Activated B cell treated with CpG ODN at 0.5 μM for 24 hours (primary cell): ENCODE results near the gene KRT76. TPM values are rescaled to one million over a fixed set of nuclear protein-coding genes. Genes with fewer than 3 reads are reported as not detected.

Experiments used
- ATAC-seq: fragments of 200-7000 bp; cut with Tn5 transposase; one replicate; pipeline ENCODE4 v1.10.0; 2021; ENCODE audit warnings: low read depth, mild to moderate bottlenecking, moderate library complexity
- CTCF ChIA-PET: fragments of 350-600 bp; sonication (Branson Sonifier 250); formaldehyde crosslinking; loops from one replicate; lab custom pipeline; 2021; ENCODE audit warnings: antibody characterized with exemption; lab: Charles Lee
- POLR2A ChIA-PET: fragments of 350-600 bp; sonication (Branson Sonifier 250); formaldehyde crosslinking; loops from one replicate; lab custom pipeline; 2021; ENCODE audit warnings: antibody characterized with exemption; lab: Charles Lee
- DNase-seq: peaks from one replicate; pipeline ENCODE4 v3.0.0; 2022
- H3K27ac Mint-ChIP-seq: one replicate; pipeline ENCODE4 v1.8.0; 2020; ENCODE audit warnings: mixed read lengths
- H3K27me3 Mint-ChIP-seq: one replicate; pipeline ENCODE4 v1.8.0; 2021; ENCODE audit warnings: mixed read lengths
- H3K36me3 Mint-ChIP-seq: one replicate; pipeline ENCODE4 v1.8.0; 2021; ENCODE audit warnings: low read depth, mixed read lengths
- H3K4me1 Mint-ChIP-seq: one replicate; pipeline ENCODE4 v1.8.0; 2021; ENCODE audit warnings: mixed read lengths
- H3K4me3 Mint-ChIP-seq: one replicate; pipeline ENCODE4 v1.8.0; 2020; ENCODE audit warnings: mild to moderate bottlenecking, mixed read lengths
- H3K9me3 Mint-ChIP-seq: one replicate; pipeline ENCODE4 v1.8.0; 2020; ENCODE audit warnings: mixed read lengths
- CTCF ChIP-seq: fragments of 200-600 bp; IDR thresholded peaks from one replicate; pipeline ENCODE4 v1.8.0; 2022; ENCODE audit warnings: antibody characterized with exemption, mild to moderate bottlenecking
- intact Hi-C: fragments of 100-400 bp; cut with micrococcal nuclease; formaldehyde crosslinking; loops from one replicate; pipeline ENCODE4 v1.15.1; 2024
- total RNA-seq: library from RNA; stranded (reverse); gene quantifications from 2 replicates; pipeline ENCODE4 v1.2.3, GENCODE V29; 2022

KRT76 gene
- total RNA-seq, 1 donor from 2014 or later, result not detected

GRCh38 chr12:52745554-52745953 is 31.6 kb downstream of the KRT76 start:
- ChIA-PET CTCF (no interaction called here), POLR2A (no interaction called here)
- Mint-ChIP-seq H3K27ac (no peak overlapping the region), H3K27me3 (peaks cover 12% of the 10 kb centered on the region), H3K4me1 (no peaks in the 10 kb centered on the region), H3K36me3 (no peaks in the 10 kb centered on the region), H3K4me3 (no peak overlapping the region), H3K9me3 (no peaks in the 10 kb centered on the region)
- TF ChIP-seq CTCF, result no peak
- intact Hi-C loops, result no loop called here
- no peak for DNase-seq
- ATAC-seq, result no peak

GRCh38 chr12:52744493-52745156 is 32.5 kb downstream of the KRT76 start:
- Mint-ChIP-seq H3K27me3 (peaks cover 16% of the 10 kb centered on the region), H3K27ac (no peak overlapping the region), H3K4me3 (no peak overlapping the region), H3K9me3 (no peaks in the 10 kb centered on the region), H3K4me1 (no peaks in the 10 kb centered on the region), H3K36me3 (no peaks in the 10 kb centered on the region)
- TF ChIP-seq CTCF, result no peak
- ChIA-PET POLR2A (no interaction called here), CTCF (no interaction called here)
- DNase-seq (no peak), ATAC-seq (no peak)
- intact Hi-C loops, result no loop called here

- POLR2A ChIA-PET, result no interaction called here
- no peak for DNase-seq
- H3K4me3 Mint-ChIP-seq, result no peak overlapping the region
- no peaks in the 10 kb centered on the region for H3K9me3 Mint-ChIP-seq
- peaks cover 20% of the 10 kb centered on the region for H3K27me3 Mint-ChIP-seq
- H3K36me3 Mint-ChIP-seq, result no peaks in the 10 kb centered on the region
- ATAC-seq, result no peak
- CTCF ChIA-PET, result no interaction called here
- intact Hi-C loops, result no loop called here
- no peaks in the 10 kb centered on the region for H3K4me1 Mint-ChIP-seq
- no peak for TF ChIP-seq CTCF
- H3K27ac Mint-ChIP-seq, result no peak overlapping the region
These were observed 34.2 kb downstream of the KRT76 start for GRCh38 chr12:52742822-52743457.

GRCh38 chr12:52742196-52742580 is 35.0 kb downstream of the KRT76 start:
- Mint-ChIP-seq H3K27me3 (peaks cover 18% of the 10 kb centered on the region), H3K36me3 (no peaks in the 10 kb centered on the region), H3K4me3 (no peak overlapping the region), H3K4me1 (no peaks in the 10 kb centered on the region), H3K27ac (no peak overlapping the region), H3K9me3 (no peaks in the 10 kb centered on the region)
- ChIA-PET CTCF (no interaction called here), POLR2A (no interaction called here)
- no peak for TF ChIP-seq CTCF
- ATAC-seq, result no peak
- intact Hi-C loops, result no loop called here
- DNase-seq, result no peak

- ChIA-PET POLR2A (no interaction called here), CTCF (no interaction called here)
- Mint-ChIP-seq H3K36me3 (no peaks in the 10 kb centered on the region), H3K27ac (no peak overlapping the region), H3K27me3 (peaks cover 18% of the 10 kb centered on the region), H3K4me1 (no peaks in the 10 kb centered on the region), H3K4me3 (no peak overlapping the region), H3K9me3 (no peaks in the 10 kb centered on the region)
- ATAC-seq (no peak), DNase-seq (no peak)
- intact Hi-C loops, result no loop called here
- no peak for TF ChIP-seq CTCF
These were observed 35.6 kb downstream of the KRT76 start for GRCh38 chr12:52741375-52742195.
